ENCODE measurements around the gene MGAT5. TPM values are rescaled to one million over a fixed set of nuclear protein-coding genes. Genes with fewer than 3 reads are reported as not detected.

Gene MGAT5
- total RNA-seq, 2 experiments from 2014 or later = 36.9 to 42.2 TPM

GRCh38 chr2:134256956-134257355 lies 3.1 kb downstream of the MGAT5 start:
- Mint-ChIP-seq H3K27me3 (no peaks in the 10 kb centered on the region), H3K36me3 (ENCODE audit: low read depth) (peaks cover 33% of the 10 kb centered on the region), H3K9me3 (no peaks in the 10 kb centered on the region), H3K4me3 (no peak overlapping the region), H3K4me1 (ENCODE audit: low read depth) (peaks cover 89% of the 10 kb centered on the region), H3K27ac (no peak overlapping the region)
- ATAC-seq (no peak), DNase-seq (no peak)
- intact Hi-C loops (cut with micrococcal nuclease) = loop anchor here (10.0 kb wide), 1 partner anchor 158 kb away; no protein-coding TSS in a partner anchor
- CTCF ChIA-PET = interaction anchor here (1.0 to 2.9 kb wide), 3 partner anchors 12 to 32 kb away, joined by 3 to 13 read pairs (median 5); no protein-coding TSS in a partner anchor
- no peak for TF ChIP-seq CTCF (IDR thresholded peaks at IDR 0.05)
- POLR2A ChIA-PET = interaction anchor here (0.6 to 0.7 kb wide), 2 partner anchors 11 to 108 kb away, joined by 3 read pairs; no protein-coding TSS in a partner anchor

GRCh38 chr2:134257509-134257908 lies 3.6 kb downstream of the MGAT5 start:
- intact Hi-C loops (cut with micrococcal nuclease) = loop anchor here (10.0 kb wide), 1 partner anchor 157 kb away; no protein-coding TSS in a partner anchor
- Mint-ChIP-seq H3K27ac (no peak overlapping the region), H3K4me1 (ENCODE audit: low read depth) (peaks cover 88% of the 10 kb centered on the region), H3K4me3 (no peak overlapping the region), H3K27me3 (no peaks in the 10 kb centered on the region), H3K9me3 (no peaks in the 10 kb centered on the region), H3K36me3 (ENCODE audit: low read depth) (peaks cover 30% of the 10 kb centered on the region)
- ChIA-PET POLR2A (interaction anchor here (0.7 kb wide), 1 partner anchor 11 kb away, joined by 3 read pairs; no protein-coding TSS in a partner anchor), CTCF (interaction anchor here (0.8 to 2.9 kb wide), 3 partner anchors 12 to 32 kb away, joined by 3 to 13 read pairs (median 5); no protein-coding TSS in a partner anchor)
- DNase-seq (no peak), ATAC-seq (no peak)
- TF ChIP-seq CTCF (IDR thresholded peaks at IDR 0.05) = no peak

GRCh38 chr2:134257965-134258683 lies 4.3 kb downstream of the MGAT5 start:
- Mint-ChIP-seq H3K4me1 (ENCODE audit: low read depth) (peaks cover 88% of the 10 kb centered on the region), H3K36me3 (ENCODE audit: low read depth) (peaks cover 29% of the 10 kb centered on the region), H3K27ac (peak overlapping the region; percentile 76), H3K4me3 (no peak overlapping the region), H3K9me3 (no peaks in the 10 kb centered on the region), H3K27me3 (no peaks in the 10 kb centered on the region)
- ChIA-PET CTCF (interaction anchor here (0.8 to 2.9 kb wide), 2 partner anchors 13 to 15 kb away, joined by 3 to 13 read pairs; no protein-coding TSS in a partner anchor), POLR2A (no interaction called here)
- no peak for ATAC-seq
- intact Hi-C loops (cut with micrococcal nuclease) = loop anchor here (10.0 kb wide), 1 partner anchor 157 kb away; no protein-coding TSS in a partner anchor
- no peak for DNase-seq
- TF ChIP-seq CTCF (IDR thresholded peaks at IDR 0.05) = no peak

- Mint-ChIP-seq H3K27me3 (no peaks in the 10 kb centered on the region), H3K4me1 (ENCODE audit: low read depth) (peaks cover 84% of the 10 kb centered on the region), H3K27ac (peak overlapping the region; percentile 76), H3K36me3 (ENCODE audit: low read depth) (peaks cover 26% of the 10 kb centered on the region), H3K9me3 (no peaks in the 10 kb centered on the region), H3K4me3 (no peak overlapping the region)
- ATAC-seq (peak; percentile 94), DNase-seq (peak; percentile 75)
- ChIA-PET POLR2A (interaction anchor here (0.6 kb wide), 1 partner anchor 41 kb away, joined by 3 read pairs; no protein-coding TSS in a partner anchor), CTCF (interaction anchor here (1.1 kb wide), 1 partner anchor 193 kb away, joined by 3 read pairs; no protein-coding TSS in a partner anchor)
- no peak for TF ChIP-seq CTCF (IDR thresholded peaks at IDR 0.05)
- intact Hi-C loops (cut with micrococcal nuclease) = loop anchor here (10.0 kb wide), 1 partner anchor 156 kb away; no protein-coding TSS in a partner anchor
Measured at GRCh38 chr2:134258684-134259388, 5.0 kb downstream of the MGAT5 start.
